ENCODE data around the gene JAML.

- TF ChIP-seq CTCF (IDR thresholded peaks at IDR 0.05) (no peak), POLR2A (IDR thresholded peaks at IDR 0.05) (no peak), POLR2AphosphoS5 (IDR thresholded peaks at IDR 0.05) (no peak)
Measured at GRCh38 chr11:118207079-118207478, 17.7 kb downstream of the JAML start.
